Panc1 (cell line): ENCODE measurements around the gene TFAM. TPM values are rescaled to one million over a fixed set of nuclear protein-coding genes. Genes with fewer than 3 reads are reported as not detected.
"Not testable (repeated sequence)": the region's sequence is repeated elsewhere in the genome, so short reads cannot be mapped to it uniquely, and the experiment has no call there.

Source experiments
- ATAC-seq: fragments of 200-7000 bp; cut with Tn5 transposase; 2 replicates; pipeline ENCODE4 v1.9.1; 2020; ENCODE audit warnings: mild to moderate bottlenecking, moderate library complexity
- BruUV-seq: library from RNA; stranded (reverse); fragments of 400-500 nt; replicated peaks from 2 replicates; lab custom pipeline; 2021; lab: Mats Ljungman, UMichigan
- CTCF ChIA-PET: fragments of 300-600 bp; sonication (Branson Sonifier 250); formaldehyde crosslinking; loops from one replicate; lab custom pipeline; 2022; ENCODE audit warnings: antibody characterized with exemption; lab: Charles Lee
- POLR2A ChIA-PET: fragments of 300-600 bp; sonication (Branson Sonifier 250); formaldehyde crosslinking; loops from one replicate; lab custom pipeline; 2022; ENCODE audit warnings: antibody characterized with exemption; lab: Charles Lee
- DNase-seq: peaks from one replicate; pipeline ENCODE4 v3.0.0-alpha.2; 2010; ENCODE audit warnings: low read depth, low spot score
- H3K27ac ChIP-seq: 2 replicates; pipeline ENCODE4 v1.5.1; 2011; ENCODE audit warnings: mild to moderate bottlenecking, low read length, inconsistent platforms
- H3K27me3 ChIP-seq: fragments of 200-500 bp; sonication (Bioruptor generic); 2 replicates; pipeline ENCODE4 v1.6.0; 2014; ENCODE audit warnings: low read length, inconsistent platforms; ENCODE audit not compliant: control insufficient read depth, insufficient read depth
- H3K36me3 ChIP-seq: fragments of 200-500 bp; sonication (Bioruptor generic); 2 replicates; pipeline ENCODE4 v1.5.1; 2014; ENCODE audit warnings: inconsistent platforms, mild to moderate bottlenecking, low read length, moderate library complexity; ENCODE audit not compliant: control insufficient read depth, insufficient read depth
- H3K4me1 ChIP-seq: 2 replicates; pipeline ENCODE4 v1.5.1; 2011; ENCODE audit warnings: inconsistent platforms, mild to moderate bottlenecking, low read length, moderate library complexity; ENCODE audit not compliant: control insufficient read depth, insufficient read depth
- H3K4me3 ChIP-seq, 2 experiments: 2 replicates each; pipeline ENCODE4 v1.5.1; 2011 to 2012; ENCODE audit warnings: low read depth in 2 of 2, low read length in 2 of 2, mild to moderate bottlenecking in 2 of 2, inconsistent platforms in 1 of 2, moderate library complexity in 1 of 2
- H3K9me3 ChIP-seq: fragments of 200-500 bp; sonication (Bioruptor generic); 2 replicates; pipeline ENCODE4 v1.5.1; 2014; ENCODE audit warnings: low read depth, mild to moderate bottlenecking, inconsistent platforms, low read length, moderate library complexity; ENCODE audit not compliant: control insufficient read depth, insufficient read depth
- CTCF ChIP-seq: fragments of 450-650 bp; IDR thresholded peaks from 2 replicates; pipeline ENCODE4 v1.5.1; 2017; ENCODE audit warnings: mild to moderate bottlenecking
- POLR2AphosphoS5 ChIP-seq: IDR thresholded peaks from 2 replicates; pipeline ENCODE4 v1.6.1; 2012; ENCODE audit warnings: mild to moderate bottlenecking, low read depth, low read length, moderate library complexity
- REST ChIP-seq, 2 experiments: IDR thresholded peaks; 2 replicates each; pipeline ENCODE4 v1.6.1; 2011 to 2012; ENCODE audit warnings: low read depth in 2 of 2, control low read depth in 1 of 2, low read length in 1 of 2, mild to moderate bottlenecking in 1 of 2, moderate library complexity in 1 of 2; ENCODE audit not compliant: insufficient read depth in 1 of 2
- SIN3A ChIP-seq: IDR thresholded peaks from 2 replicates; pipeline ENCODE4 v1.6.1; 2012; ENCODE audit warnings: low read depth, mild to moderate bottlenecking, low read length, moderate library complexity, borderline replicate concordance; ENCODE audit not compliant: insufficient read depth
- TCF7L2 ChIP-seq: IDR thresholded peaks from 2 replicates; pipeline ENCODE4 v1.6.1; 2011; ENCODE audit warnings: mild to moderate bottlenecking, low read depth, low read length, inconsistent platforms
- in situ Hi-C: cut with HindIII; loops from 2 replicates; pipeline ENCODE4 v1.10.0; 2016; ENCODE audit warnings: low sequenced_read_pairs, low pct_unique_long_range_greater_than_20kb
- intact Hi-C: fragments of 100-400 bp; cut with micrococcal nuclease; formaldehyde crosslinking; loops from one replicate; pipeline ENCODE4 v1.10.0; 2022; ENCODE audit not compliant: unreplicated experiment
- total RNA-seq: library from RNA; stranded (reverse); gene quantifications from one replicate; pipeline ENCODE4 v1.2.1, GENCODE V29; 2021; ENCODE audit not compliant: unreplicated experiment

Gene TFAM
- total RNA-seq, 1 experiment from 2014 or later = 78.2 TPM

- Histone ChIP-seq H3K36me3 (no peaks in the 10 kb centered on the region), H3K27me3 (no peaks in the 10 kb centered on the region), H3K4me3 (no peak overlapping the region), H3K4me1 (no peaks in the 10 kb centered on the region), H3K27ac (no peak overlapping the region), H3K9me3 (no peaks in the 10 kb centered on the region)
- in situ Hi-C loops = no loop called here
- no peak for DNase-seq
- POLR2A ChIA-PET = no interaction called here
- intact Hi-C loops = no loop called here
- CTCF ChIA-PET = no interaction called here
- BruUV-seq = no TSS peak
- TF ChIP-seq POLR2AphosphoS5 (no peak), CTCF (0 out of 2 replicates have a peak, but pooled peaks have one; percentile 10)
- no peak for ATAC-seq
Observed at GRCh38 chr10:58412502-58412961, 27.3 kb downstream of the TFAM start.

GRCh38 chr10:58414270-58415041 is 29.2 kb downstream of the TFAM start:
- intact Hi-C loops = no loop called here
- POLR2A ChIA-PET = no interaction called here
- H3K4me3 ChIP-seq = no peak overlapping the region
- no peak for TF ChIP-seq TCF7L2
- TF ChIP-seq CTCF = peak; percentile 44
- TF ChIP-seq POLR2AphosphoS5 = no peak
- no peaks in the 10 kb centered on the region for H3K27me3 ChIP-seq
- no peak overlapping the region for H3K27ac ChIP-seq
- BruUV-seq = no TSS peak
- H3K4me1 ChIP-seq = no peaks in the 10 kb centered on the region
- CTCF ChIA-PET = interaction anchor here (1.1 kb wide), 1 partner anchor 116 kb away, joined by 5 read pairs; no protein-coding TSS in a partner anchor
- H3K36me3 ChIP-seq = no peaks in the 10 kb centered on the region
- ATAC-seq (peak; percentile 77), DNase-seq (no peak)
- in situ Hi-C loops = no loop called here
- no peaks in the 10 kb centered on the region for H3K9me3 ChIP-seq

- no peak overlapping the region for H3K27ac ChIP-seq
- CTCF ChIA-PET = no interaction called here
- in situ Hi-C loops = no loop called here
- H3K36me3 ChIP-seq = no peaks in the 10 kb centered on the region
- DNase-seq (no peak), ATAC-seq (no peak)
- no TSS peak for BruUV-seq
- POLR2A ChIA-PET = no interaction called here
- no peaks in the 10 kb centered on the region for H3K27me3 ChIP-seq
- intact Hi-C loops = no loop called here
- H3K4me1 ChIP-seq = no peaks in the 10 kb centered on the region
- no peaks in the 10 kb centered on the region for H3K9me3 ChIP-seq
- H3K4me3 ChIP-seq = no peak overlapping the region
- TF ChIP-seq SIN3A (no peak), REST (IDR thresholded peaks at IDR 0.05; ENCODE audit: insufficient read depth in 1 of 2, low read depth in 2 of 2, low read length in 1 of 2) (no peak), CTCF (peak; percentile 6; the same call in 1 of the 2 replicates), TCF7L2 (no peak), POLR2AphosphoS5 (no peak)
Observed at GRCh38 chr10:58415757-58416156, 30.5 kb downstream of the TFAM start.

- H3K27ac ChIP-seq, POLR2A ChIA-PET, in situ Hi-C loops, ATAC-seq, H3K4me3 ChIP-seq, BruUV-seq, H3K4me1 ChIP-seq, H3K27me3 ChIP-seq, H3K36me3 ChIP-seq, intact Hi-C loops, DNase-seq, H3K9me3 ChIP-seq, CTCF ChIA-PET: not testable (repeated sequence)
Observed at GRCh38 chr10:58417902-58418301, 32.7 kb downstream of the TFAM start.
